NCI-H146 (cell line): Measurements from ENCODE around the gene MID1.

Experiments
- DNase-seq: peaks from one replicate; lab custom pipeline; 2025; lab: John Stamatoyannopoulos, UW

Gene MID1

GRCh38 chrX:10529344-10529743 is 91.0 kb downstream of the MID1 start:
- no peak for DNase-seq

DNA sequence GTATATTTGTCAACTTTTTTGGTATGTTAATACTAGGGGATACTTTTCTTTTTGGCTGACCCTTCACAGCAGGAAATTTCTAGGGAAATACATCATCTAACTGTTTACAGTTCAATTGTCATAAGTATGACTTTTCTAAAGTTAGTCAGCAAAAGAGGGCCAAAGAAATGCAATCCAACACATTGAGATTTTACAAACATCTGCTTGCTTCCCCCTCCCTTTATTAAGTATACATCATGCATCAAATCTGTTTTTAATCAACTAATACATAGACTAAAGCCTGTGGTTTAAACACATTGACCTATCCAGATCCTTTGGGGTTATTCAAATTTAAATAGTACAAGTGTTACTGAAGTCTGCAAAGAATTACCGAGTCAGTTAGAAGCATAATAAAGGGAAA is 93.9 kb downstream of the MID1 start:
- no peak for DNase-seq

DNA sequence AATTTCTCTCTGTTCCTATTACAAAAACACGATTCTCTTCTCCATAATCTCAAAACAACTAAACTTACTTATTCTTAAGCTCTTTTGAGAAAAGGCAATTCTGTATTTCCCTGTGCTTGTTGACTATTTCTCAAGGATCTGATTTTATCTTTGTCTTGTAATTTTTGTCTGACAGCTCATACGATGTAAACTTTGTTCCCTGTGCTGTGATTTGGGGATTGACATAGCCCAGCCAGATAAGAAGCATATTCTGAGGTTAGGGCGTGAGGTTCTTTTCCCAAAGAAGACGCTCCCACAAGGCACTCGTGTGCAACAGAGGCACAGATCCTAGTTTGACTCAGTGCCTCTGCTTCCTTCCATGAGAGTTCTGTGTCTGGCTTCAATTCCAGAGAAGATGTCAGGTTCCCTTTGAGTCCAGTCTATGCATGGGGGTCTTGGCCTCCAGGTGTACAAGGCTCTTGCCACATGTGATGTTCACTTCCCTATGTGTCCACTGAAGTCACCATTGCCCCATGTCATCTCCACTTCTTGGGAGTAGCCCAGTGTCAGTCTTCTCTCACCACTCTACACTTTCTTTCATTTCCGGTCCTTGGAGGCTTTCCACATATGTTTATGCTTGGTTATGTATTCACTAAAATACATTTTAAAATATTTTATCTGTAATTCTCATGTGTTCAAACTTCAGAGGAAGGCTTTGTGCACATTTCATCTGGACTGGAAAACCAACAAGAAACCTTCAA is 94.8 kb downstream of the MID1 start:
- no peak for DNase-seq

DNA sequence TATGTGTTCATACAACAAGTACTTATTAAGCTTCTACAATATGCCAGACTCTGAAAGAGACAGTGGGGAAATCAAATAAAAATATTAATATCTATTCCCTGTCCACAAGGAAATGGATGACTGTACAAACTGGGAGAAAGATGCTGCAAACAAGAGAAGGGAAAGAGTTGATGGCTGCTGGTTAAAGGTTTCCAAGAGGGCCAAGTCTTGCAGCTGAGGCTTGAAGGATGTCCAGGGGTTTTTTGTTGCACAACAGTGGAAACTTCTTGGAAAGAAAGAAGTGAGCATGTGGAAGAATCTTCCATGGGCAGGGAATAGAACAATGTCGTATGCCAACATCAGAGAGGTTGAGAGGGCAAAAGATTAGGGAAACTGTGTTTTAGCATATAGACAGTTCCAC is 95.8 kb downstream of the MID1 start:
- no peak for DNase-seq

DNA sequence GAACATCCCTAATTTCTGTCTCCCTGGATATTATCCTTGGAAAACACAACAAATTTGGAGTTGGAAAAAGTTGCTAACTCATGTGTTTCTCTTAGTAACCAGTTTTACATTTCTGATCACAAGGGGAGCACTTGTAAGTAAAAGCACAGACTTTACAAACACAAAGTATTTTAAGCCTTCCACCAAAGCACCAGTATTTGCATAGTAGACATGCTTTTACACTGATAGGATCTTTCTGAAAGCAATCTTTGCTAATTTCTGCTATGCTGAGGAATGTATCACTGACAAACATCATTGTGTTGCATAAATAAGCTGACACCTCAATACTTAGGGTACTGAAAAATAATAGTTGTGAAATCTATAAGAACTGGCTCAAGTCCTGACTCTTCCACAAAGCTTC is 100.6 kb downstream of the MID1 start:
- no peak for DNase-seq

DNA sequence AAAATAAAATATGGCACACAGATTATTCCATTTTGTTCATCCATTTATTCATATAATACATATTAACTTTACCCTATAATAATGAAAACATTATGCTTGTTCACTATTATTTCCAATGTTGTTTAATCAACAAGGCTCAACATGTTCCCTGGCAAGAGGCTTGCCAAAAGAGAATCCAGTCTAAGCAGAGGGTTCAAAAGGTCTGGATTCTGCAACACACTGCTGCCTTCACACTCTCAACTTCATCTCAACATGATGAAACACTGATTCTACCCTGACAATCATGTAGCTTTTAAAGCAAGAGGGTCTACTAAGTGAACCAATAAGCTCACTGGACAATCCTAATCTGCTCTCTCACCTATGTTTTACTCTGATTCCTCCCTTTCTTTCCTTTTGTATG is 101.1 kb downstream of the MID1 start:
- no peak for DNase-seq

DNA sequence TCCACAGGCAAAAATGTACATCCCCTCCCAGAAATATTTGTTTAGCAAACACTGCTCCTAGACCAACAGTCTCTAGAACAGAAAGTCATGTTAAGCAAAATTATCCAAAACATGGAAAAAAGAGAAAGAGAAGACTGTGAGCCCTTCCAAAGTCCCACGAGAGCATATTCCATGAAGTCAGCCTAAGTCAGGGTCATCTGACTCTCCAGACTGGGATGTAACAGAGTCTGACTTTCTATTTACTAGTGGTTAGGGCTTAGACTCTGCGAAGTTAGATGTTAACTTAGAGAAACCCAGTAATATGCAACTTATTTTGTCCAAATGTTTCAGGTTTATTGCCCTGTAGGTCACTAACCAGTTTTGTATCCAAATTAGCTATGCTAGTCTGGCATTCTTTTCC is 102.3 kb downstream of the MID1 start:
- no peak for DNase-seq

GRCh38 chrX:10516781-10517322 is 103.5 kb downstream of the MID1 start:
- DNase-seq = no peak

GRCh38 chrX:10514891-10515290 is 105.5 kb downstream of the MID1 start:
- DNase-seq = no peak

DNA sequence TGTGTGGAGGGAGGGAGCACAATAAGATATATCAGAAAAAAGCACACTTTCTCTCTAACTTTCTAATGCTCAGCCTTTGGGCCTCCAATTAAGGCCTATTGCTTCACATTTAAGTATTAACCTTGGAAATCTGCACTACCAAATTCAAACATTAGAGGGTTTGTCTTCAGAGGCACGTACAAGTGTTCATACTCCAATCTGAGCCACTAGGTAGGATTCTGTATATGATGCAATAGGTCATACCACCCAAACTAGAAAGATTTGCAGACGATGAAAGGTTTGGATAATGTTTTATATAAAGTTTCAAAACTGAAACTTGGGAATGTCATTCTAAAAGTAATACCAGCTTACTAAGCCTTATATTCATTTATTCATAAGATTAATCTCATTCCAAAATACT is 106.4 kb downstream of the MID1 start:
- no peak for DNase-seq

GRCh38 chrX:10512741-10513140 is 107.6 kb downstream of the MID1 start:
- DNase-seq = no peak

GRCh38 chrX:10512258-10512657 is 108.1 kb downstream of the MID1 start:
- DNase-seq = no peak

GRCh38 chrX:10509397-10509796 is 111.0 kb downstream of the MID1 start:
- no peak for DNase-seq

DNA sequence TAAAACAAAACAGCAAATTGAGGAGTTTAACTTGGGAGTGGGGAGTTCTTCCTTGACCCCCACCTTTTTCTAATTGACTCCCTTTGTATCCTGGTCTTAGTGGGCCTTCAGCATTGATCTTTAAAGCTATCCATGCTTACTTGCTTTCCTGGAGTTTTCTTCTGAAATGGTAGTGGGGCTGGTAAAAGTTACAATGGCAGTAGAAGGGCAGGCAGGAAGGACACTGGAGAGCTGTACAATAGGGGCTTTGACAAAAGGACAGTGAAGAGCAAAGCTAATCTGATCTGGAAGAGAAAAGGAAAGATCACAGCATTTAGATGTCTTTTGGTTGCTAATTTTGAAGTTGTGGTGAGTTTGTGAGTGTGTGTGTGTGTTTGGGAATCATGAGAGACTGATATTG is 111.5 kb downstream of the MID1 start:
- DNase-seq = no peak

DNA sequence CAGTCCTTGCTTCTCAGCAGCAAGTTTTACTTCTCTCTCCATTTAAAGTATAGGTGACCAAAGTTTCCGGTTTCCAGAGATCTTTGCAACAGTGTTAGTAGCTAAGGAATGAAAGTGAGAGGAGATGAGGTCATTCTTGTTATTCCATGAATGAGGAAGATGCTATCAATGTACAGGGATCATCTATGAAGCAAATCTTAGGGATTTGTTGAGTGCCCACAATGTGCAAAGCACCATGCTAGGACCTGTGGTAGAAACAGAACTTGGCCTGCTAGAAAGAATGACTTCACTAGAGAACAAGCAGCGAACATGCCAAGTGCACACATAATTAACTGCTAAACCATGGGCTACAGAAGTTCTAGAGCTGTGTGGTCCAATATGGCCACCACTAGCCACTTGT is 112.5 kb downstream of the MID1 start:
- no peak for DNase-seq

DNA sequence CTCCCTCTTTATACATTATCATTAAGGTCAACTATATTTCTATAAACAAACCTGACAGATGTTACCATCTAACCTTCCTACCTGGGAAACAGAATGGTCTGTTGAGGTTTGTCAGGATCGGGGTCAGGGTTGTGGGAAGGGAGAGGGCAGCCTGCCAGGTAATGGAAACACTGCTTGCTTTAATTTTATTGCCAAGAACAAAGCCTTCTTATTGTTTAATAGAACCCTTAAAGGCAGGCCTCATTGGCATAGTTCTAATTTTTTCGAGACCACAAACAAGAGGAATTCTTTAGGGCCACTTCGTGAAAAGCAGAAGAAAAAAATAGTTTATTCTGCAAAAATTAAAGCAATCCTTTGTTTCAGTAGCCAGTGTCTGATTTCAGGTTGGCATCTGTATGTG is 113.2 kb downstream of the MID1 start:
- DNase-seq = no peak

- no peak for DNase-seq
Measured at GRCh38 chrX:10506781-10507180, 113.6 kb downstream of the MID1 start.

DNA sequence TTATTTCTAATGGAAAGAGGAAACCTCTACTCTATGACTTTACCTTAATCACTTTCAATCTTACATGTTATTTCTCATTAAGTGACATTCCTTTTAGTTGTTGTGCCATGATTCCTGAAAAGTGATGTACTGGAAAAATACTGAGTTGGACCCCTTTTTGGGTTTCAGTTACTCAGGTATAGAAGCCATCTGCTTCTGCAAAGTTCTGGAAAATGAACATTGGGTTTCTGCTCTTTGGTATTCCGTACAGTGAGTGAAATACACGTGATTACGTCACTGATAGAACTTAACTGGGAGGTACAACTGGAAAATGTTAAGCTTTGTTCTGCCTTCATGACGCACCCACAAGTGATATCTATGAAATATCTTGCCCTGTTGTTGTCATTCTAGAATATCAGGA is 114.7 kb downstream of the MID1 start:
- no peak for DNase-seq

DNA sequence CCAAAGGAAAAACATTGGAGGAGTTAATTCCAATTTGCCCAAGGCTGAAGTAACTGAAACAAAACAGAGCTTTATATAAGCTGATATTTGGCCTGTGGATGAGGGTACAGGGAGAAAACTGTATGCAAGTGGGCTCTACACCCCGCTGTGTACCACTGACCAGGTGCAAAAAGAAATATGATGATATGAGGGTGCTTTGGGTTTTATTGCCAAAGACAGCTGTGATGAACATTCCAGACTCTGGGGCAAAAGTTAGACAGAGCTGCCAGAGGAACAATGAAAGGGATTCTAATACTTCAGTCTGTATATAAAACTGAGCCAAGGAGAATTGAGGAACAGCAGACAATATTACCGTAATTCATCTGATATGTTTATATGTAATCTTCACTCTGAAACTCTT is 117.4 kb downstream of the MID1 start:
- no peak for DNase-seq

- DNase-seq = no peak
Measured at GRCh38 chrX:10501611-10502010, 118.8 kb downstream of the MID1 start.

GRCh38 chrX:10496345-10496965 is 123.9 kb downstream of the MID1 start:
- no peak for DNase-seq

GRCh38 chrX:10495677-10496076 is 124.7 kb downstream of the MID1 start:
- DNase-seq = no peak

DNA sequence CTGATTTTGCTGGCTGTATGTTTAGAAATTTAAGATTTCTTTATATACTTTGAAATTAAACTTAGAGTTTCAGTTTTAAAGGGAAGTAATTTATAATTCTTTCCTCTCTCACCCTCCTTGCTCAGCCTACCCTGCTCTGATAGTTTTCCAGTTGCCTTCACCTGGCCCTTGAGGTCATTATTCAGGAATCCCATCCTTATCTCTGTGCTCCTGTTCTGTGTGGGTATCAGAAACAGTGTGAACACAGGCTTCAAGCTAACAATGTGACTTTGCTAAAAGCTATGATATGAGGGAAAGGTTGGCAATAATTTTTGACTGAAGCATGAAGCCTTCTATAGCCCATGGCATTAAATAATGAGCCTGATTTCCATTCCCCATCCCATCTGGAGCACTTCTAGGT is 128.1 kb downstream of the MID1 start:
- DNase-seq = no peak

- DNase-seq = no peak
Measured at GRCh38 chrX:10486373-10486772, 134.0 kb downstream of the MID1 start.
